Ovary (tissue), 9 donors: ENCODE measurements around the gene TOM1L2. TPM values are rescaled to one million over a fixed set of nuclear protein-coding genes. Genes with fewer than 3 reads are reported as not detected.

Source experiments
- DNase-seq, 5 donors: peaks; one replicate each; pipeline ENCODE4 v3.0.0-alpha.2; 2019 to 2020
- H3K27ac ChIP-seq, 2 donors: fragments of 200-600 bp; one replicate each; pipeline versions ENCODE4 v1.5.1 to v1.8.0; 2019 to 2022
- H3K27me3 ChIP-seq: fragments of 200-600 bp; one replicate; pipeline ENCODE4 v1.8.0; 2022
- H3K36me3 ChIP-seq: fragments of 200-600 bp; sonication (generic); one replicate; pipeline ENCODE4 v1.5.1; 2019
- H3K4me1 ChIP-seq: one replicate; pipeline ENCODE4 v1.8.1; 2013; ENCODE audit warnings: mild to moderate bottlenecking, moderate library complexity; ENCODE audit not compliant: insufficient read depth
- H3K4me3 ChIP-seq: fragments of 200-600 bp; sonication (generic); one replicate; pipeline ENCODE4 v1.5.1; 2017
- H3K9me3 ChIP-seq, 2 donors: fragments of 200-600 bp in 1 of 2; sonication (generic) in 1 of 2; one replicate each; pipeline versions ENCODE4 v1.5.1 to v1.8.1; 2013 to 2019; ENCODE audit warnings: mild to moderate bottlenecking in 1 of 2, moderate library complexity in 1 of 2
- EP300 ChIP-seq: sonication (generic); formaldehyde crosslinking; IDR thresholded peaks from one replicate; pipeline ENCODE4 v1.6.1; 2017; ENCODE audit warnings: antibody characterized with exemption
- POLR2A ChIP-seq: fragments of 450-650 bp; IDR thresholded peaks from one replicate; pipeline ENCODE4 v1.6.1; 2017; ENCODE audit warnings: antibody characterized with exemption, mild to moderate bottlenecking, moderate library complexity
- WGBS, 3 donors: extraction: QIAGEN DNeasy Blood & Tissue Kit in 1 of 3; methylation state at CpG; one replicate each; pipeline versions ENCODE4 v1.1.5 to v1.1.7; 2013 to 2017; 5-methylcytosine and 5-hydroxymethylcytosine counted together
- intact Hi-C, 4 donors: fragments of 100-400 bp; cut with DNase I; formaldehyde crosslinking; loops; one replicate each; pipeline versions ENCODE4 v1.11.0 to v1.15.1; 2022 to 2023
- polyA plus RNA-seq, 2 donors: library from polyadenylated mRNA; stranded (reverse); fragments of 200-250 nt in 1 of 2; fragments of 350-450 nt in 1 of 2; fragmentation: Illumina TruSeq in 1 of 2; extraction: RNeasy Lipid Tissue Mini Kit (QIAGEN cat#74804) in 1 of 2; gene quantifications; one replicate each; pipeline ENCODE4 v1.2.3, GENCODE V29; 2013 to 2014
- total RNA-seq, 7 donors: library from RNA; depleted of rRNA in 2 of 7; stranded (reverse); fragments of >200 nt in 2 of 7; fragmentation: NEBNext Ultra II Directional in 3 of 7; extraction: Animal tissue kit (Norgen Biotek cat#: 25700) in 3 of 7; gene quantifications; one replicate each; pipeline versions ENCODE4 v1.1.0 to v1.2.4, GENCODE V29; 2016 to 2023
- TF ChIP-seq, protein P1 (sequence below), 3 donors: fragments of 450-650 bp in 2 of 3; fragments of 200-600 bp in 1 of 3; IDR thresholded peaks; one replicate each; pipeline versions ENCODE4 v1.5.1 to v1.8.0; 2016 to 2022; ENCODE audit warnings: antibody characterized with exemption in 3 of 3, mild to moderate bottlenecking in 1 of 3
- donor health status: DM: no; HTN: no; CAD: no; lungs with moderate emphysema.
- donor health status: DM: no; HTN: no; CAD: no.
- donor health status: Bipolar disorder and iron deficiency.
- donor health status: DM: yes; HTN: yes; CAD: no.
- donor health status: DM: no; HTN: no; CAD: no.
- donor health status: DM: yes; HTN: yes; CAD: no.

The TOM1L2 gene
- total and polyA plus RNA-seq, 9 donors = 25.6 to 62.5 (median 45.9) TPM

DNA sequence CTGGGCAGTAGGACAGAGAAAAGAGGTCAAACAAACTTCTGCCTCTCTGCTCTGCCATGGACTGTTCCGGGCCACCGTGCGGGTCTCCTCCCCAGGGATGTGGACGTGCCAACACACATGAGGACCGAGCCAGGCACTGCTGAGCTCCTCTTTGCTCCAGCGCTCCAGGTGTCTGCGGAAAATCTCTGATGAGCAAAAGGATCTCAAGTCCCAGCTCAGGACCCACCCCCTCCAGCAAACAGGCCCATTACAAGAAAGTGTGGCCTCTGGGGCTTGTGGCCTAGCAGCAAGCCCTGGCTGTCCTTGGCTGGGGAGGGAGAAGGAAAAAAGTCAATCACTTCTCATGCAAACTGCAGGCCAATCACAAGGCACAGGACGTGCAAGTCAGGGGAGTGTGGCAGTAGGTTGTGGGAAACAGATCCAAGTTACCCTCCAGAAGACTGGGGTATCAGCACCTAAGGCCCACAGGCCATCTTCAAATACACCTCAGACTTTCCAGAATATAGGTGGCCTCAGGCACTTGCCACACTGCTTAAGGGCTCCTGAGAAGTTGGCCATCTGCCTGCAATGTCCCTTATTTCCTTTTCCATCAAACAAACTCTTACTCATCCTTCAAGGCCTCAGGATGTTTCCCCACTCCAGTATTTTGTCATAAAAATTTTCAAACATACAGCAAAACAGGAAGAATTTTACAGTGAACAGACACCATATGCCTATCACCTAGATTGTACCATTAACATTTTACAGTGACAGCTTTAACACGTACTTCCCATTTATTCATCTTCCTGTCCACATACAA lies 99.5 kb downstream of the TOM1L2 start:
- WGBS, 3 donors = 80 to 95% (median 86%) methylated on average over 9 of the region's 9 CpGs
- H3K27ac ChIP-seq = no peak overlapping the region
- DNase-seq = no peak
- H3K36me3 ChIP-seq = no peaks in the 10 kb centered on the region
- intact Hi-C loops = loop anchor here in 1 of 4 donors (10.0 kb wide), 1 partner anchor 142 kb away; no protein-coding TSS in a partner anchor
- H3K4me3 ChIP-seq = no peak overlapping the region
- no peak for TF ChIP-seq POLR2A
- TF ChIP-seq, protein P1, sequence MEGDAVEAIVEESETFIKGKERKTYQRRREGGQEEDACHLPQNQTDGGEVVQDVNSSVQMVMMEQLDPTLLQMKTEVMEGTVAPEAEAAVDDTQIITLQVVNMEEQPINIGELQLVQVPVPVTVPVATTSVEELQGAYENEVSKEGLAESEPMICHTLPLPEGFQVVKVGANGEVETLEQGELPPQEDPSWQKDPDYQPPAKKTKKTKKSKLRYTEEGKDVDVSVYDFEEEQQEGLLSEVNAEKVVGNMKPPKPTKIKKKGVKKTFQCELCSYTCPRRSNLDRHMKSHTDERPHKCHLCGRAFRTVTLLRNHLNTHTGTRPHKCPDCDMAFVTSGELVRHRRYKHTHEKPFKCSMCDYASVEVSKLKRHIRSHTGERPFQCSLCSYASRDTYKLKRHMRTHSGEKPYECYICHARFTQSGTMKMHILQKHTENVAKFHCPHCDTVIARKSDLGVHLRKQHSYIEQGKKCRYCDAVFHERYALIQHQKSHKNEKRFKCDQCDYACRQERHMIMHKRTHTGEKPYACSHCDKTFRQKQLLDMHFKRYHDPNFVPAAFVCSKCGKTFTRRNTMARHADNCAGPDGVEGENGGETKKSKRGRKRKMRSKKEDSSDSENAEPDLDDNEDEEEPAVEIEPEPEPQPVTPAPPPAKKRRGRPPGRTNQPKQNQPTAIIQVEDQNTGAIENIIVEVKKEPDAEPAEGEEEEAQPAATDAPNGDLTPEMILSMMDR (IDR thresholded peaks at IDR 0.05) = no peak
- TF ChIP-seq EP300 = no peak
- H3K9me3 ChIP-seq = no peaks in the 10 kb centered on the region
- no peaks in the 10 kb centered on the region for H3K27me3 ChIP-seq
- H3K4me1 ChIP-seq = peaks cover 21% of the 10 kb centered on the region

DNA sequence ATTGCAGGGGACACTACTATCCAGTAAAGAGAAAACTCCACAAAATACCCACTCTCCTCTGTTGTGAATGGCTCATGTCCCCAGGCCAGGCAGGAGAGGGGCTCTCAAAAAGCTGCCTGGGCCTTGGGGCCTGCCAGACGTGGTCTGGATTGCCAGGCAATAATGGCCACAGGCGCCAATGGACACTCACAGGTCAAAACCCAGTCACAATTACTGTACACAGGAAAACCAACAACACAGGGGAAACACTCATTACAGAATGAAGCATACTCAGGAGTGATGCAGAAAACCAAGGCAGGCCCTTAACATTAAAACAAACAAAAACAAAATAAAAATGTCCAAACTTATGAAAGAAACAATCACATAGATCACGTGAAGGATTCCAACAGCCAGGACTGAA lies 100.3 kb downstream of the TOM1L2 start:
- Histone ChIP-seq H3K4me1 (peaks cover 14% of the 10 kb centered on the region), H3K36me3 (no peaks in the 10 kb centered on the region), H3K4me3 (no peak overlapping the region), H3K27ac (no peak overlapping the region), H3K9me3 (no peaks in the 10 kb centered on the region), H3K27me3 (no peaks in the 10 kb centered on the region)
- intact Hi-C loops = loop anchor here in 1 of 4 donors (10.0 kb wide), 1 partner anchor 143 kb away; no protein-coding TSS in a partner anchor
- 84 to 95% (median 94%) methylated on average over 3 of the region's 3 CpGs for WGBS, 3 donors
- TF ChIP-seq, protein P1 (IDR thresholded peaks at IDR 0.05) = no peak
- TF ChIP-seq POLR2A (no peak), EP300 (no peak)
- no peak for DNase-seq

DNA sequence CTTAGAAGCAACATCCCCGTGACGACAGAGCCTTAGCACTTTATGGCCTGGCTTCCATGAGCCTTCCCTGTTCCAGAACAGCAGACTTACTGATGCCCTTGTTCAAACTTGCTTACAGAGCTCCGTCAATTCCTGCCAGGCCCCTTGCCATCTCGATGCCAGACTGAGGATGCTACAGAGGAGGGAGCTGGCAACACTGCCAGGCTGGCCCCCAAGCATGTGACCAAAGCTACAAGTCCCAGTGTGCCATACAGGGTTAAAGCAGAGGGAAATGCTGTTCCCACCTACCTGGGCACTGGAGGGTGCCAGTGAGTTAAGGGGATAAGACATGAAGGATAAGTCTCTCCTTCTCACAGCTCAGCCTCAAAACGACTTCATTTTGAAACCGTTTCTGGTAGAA lies 102.0 kb downstream of the TOM1L2 start:
- Histone ChIP-seq H3K4me3 (no peak overlapping the region), H3K4me1 (peaks cover 10% of the 10 kb centered on the region), H3K27ac (no peak overlapping the region), H3K27me3 (no peaks in the 10 kb centered on the region), H3K36me3 (no peaks in the 10 kb centered on the region), H3K9me3 (no peaks in the 10 kb centered on the region)
- no peak for DNase-seq
- TF ChIP-seq POLR2A (no peak), EP300 (no peak)
- TF ChIP-seq, protein P1 (IDR thresholded peaks at IDR 0.05) = no peak
- intact Hi-C loops = loop anchor here in 1 of 4 donors (10.0 kb wide), 1 partner anchor 145 kb away; no protein-coding TSS in a partner anchor
- WGBS, 3 donors = 88 to 92% (median 92%) methylated on average over 6 of the region's 6 CpGs

DNA sequence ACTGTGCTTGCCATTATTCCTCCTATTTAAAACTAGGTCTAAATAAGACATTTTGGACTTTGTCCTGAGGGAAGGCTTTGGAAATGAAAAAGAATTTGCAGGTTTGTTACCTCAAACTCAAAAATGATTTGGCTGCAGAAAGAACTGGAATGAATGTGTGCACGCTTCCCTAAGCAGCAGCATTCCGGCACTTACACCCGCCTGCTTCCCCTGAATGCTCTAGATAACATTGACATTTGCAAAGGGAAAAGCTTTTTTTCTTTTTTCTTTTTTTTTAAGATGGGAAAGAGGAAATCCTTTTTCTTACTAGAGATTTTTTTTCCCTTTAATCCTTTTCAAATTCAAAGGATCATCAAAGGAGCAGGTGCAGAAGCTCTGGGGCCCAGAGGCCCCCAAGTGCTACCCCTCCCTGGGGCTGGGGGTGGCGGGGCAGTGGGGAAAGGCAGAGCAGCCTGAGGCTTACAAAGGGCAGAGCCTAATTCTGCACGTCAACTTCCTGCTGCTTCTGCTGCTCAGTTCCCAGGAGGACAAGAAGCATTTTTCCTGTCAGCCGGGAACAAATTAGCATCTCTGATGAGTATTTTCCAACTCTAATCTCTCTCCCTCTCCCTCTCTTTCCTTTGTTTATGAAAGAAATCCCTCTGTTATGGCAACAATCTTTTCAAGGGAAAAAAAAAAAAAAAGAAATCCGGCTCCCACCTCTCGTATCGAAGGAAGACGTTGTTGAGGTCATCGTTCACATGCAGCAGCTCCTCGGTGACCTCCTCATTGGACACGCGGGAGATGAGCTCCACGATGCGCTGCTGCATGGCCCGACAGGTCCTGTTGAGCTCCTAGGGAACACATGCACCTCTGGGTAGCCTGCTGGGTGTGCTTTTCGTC lies 103.3 kb downstream of the TOM1L2 start:
- peak in 4 of 5 donors; percentile 50 to 74 (median 69) for DNase-seq
- Histone ChIP-seq H3K27me3 (no peaks in the 10 kb centered on the region), H3K36me3 (no peaks in the 10 kb centered on the region), H3K4me1 (peaks cover 10% of the 10 kb centered on the region), H3K27ac (peak overlapping the region in 1 of 2 donors; percentile 6), H3K9me3 (no peaks in the 10 kb centered on the region), H3K4me3 (no peak overlapping the region)
- TF ChIP-seq, protein P1 (IDR thresholded peaks at IDR 0.05) = no peak
- peak; percentile 33 for TF ChIP-seq EP300
- 4 to 18% (median 7%) methylated on average over 18 of the region's 18 CpGs for WGBS, 3 donors
- intact Hi-C loops = loop anchor here in 2 of 4 donors (5.0 to 10.0 kb wide), 3 partner anchors 46 to 187 kb away; partner anchors contain the start of genes ATPAF2 (in 1 of the 2), GID4 (in 1 of the 2) and RAI1 (in 1 of the 2)
